Measurements from ENCODE around the gene SMYD5.

GRCh38 chr2:73265298-73266060 is 51.4 kb downstream of the SMYD5 start:
- TF ChIP-seq POLR2AphosphoS5 (IDR thresholded peaks at IDR 0.05) = no peak
- TF ChIP-seq, protein P1, sequence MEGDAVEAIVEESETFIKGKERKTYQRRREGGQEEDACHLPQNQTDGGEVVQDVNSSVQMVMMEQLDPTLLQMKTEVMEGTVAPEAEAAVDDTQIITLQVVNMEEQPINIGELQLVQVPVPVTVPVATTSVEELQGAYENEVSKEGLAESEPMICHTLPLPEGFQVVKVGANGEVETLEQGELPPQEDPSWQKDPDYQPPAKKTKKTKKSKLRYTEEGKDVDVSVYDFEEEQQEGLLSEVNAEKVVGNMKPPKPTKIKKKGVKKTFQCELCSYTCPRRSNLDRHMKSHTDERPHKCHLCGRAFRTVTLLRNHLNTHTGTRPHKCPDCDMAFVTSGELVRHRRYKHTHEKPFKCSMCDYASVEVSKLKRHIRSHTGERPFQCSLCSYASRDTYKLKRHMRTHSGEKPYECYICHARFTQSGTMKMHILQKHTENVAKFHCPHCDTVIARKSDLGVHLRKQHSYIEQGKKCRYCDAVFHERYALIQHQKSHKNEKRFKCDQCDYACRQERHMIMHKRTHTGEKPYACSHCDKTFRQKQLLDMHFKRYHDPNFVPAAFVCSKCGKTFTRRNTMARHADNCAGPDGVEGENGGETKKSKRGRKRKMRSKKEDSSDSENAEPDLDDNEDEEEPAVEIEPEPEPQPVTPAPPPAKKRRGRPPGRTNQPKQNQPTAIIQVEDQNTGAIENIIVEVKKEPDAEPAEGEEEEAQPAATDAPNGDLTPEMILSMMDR (IDR thresholded peaks at IDR 0.05 in 8 of 11, conservative IDR thresholded peaks at IDR 0.05 in 3 of 11) = no peak
